Measurements from ENCODE around the gene MIGA2.

DNA sequence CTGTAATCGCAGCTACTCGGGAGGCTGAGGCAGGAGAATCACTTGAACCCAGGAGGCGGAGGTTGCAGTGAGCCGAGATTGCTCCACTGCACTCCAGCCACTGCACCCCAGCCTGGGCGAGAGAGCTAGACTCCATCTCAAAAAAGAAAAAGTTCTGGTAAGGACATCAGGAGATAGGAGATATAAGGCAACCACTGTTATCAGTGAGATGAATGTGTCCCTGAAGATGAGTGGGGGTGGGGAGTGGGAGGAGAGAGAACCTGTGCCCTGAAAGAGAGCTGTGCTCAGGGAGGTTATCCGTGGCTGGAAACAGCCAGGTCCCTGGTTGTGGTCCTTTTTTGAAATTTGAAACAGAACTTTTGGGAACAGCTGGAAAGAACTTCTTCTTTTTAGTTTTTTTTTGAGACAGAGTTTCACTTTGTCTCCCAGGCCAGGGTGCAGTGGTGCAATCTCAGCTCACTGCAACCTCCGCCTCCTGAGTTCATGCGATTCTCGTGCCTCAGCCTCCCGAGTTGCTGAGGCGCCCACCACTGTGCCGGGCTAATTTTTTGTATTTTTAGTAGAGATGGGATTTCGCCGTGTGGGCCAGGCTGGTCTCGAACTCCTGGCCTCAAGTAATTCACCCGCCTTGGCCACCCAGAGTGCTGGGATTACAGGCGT lies 77.3 kb downstream of the MIGA2 start:
- TF ChIP-seq POLR2A (IDR thresholded peaks at IDR 0.05; ENCODE audit: low read length) (no peak), GATA1 (IDR thresholded peaks at IDR 0.05; ENCODE audit: low read depth, low read length) (no peak)
